HG02852 (cell line): ENCODE measurements around the gene BAIAP3.

Experiments
- ATAC-seq: cut with Tn5 transposase; IDR thresholded peaks from one replicate; pipeline ENCODE4 v1.9.1; 2021; ENCODE audit warnings: mild to moderate bottlenecking, moderate library complexity; ENCODE audit not compliant: unreplicated experiment

The BAIAP3 gene

DNA sequence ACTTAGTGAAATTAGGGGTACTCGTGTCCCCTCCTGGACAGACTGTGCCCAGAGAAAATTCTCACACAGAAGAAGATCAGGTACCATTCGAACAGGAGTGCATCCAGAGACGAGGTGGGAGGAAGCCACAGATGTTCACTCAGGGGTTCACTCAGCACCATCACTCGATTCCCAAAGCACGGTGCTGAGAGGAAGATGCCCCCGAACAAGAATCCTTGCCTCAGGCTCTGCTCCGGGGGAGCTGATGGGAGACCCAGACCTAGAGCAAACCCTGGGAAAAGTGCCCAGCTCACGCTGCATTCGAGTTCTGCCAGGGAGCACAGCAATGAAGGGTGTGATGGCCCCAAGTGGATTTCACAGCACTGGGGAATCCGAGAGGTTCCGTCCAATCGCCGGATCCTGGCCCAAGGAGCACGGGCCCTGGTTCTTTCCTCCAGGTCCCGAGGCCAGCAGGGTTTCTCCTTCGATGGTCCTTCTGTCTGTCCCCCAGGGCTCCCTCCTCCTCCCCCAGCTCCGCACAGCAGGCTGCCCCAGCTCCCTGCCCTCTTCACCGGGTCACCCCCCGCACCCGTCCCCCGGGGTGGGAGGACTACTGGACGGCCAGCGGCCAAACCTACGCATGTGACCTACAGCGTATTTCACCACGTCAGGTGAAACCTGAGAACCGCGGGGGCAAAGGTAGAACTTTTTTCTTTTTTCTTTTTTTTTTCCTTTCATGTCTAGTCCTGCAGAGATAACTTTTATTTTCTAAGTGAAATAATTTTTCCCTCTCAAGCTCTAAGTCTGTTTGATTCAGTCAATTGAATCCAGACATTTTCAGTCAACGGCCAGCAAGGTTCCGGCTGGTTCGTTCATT lies 34.2 kb upstream of the BAIAP3 start:
- no peak for ATAC-seq

DNA sequence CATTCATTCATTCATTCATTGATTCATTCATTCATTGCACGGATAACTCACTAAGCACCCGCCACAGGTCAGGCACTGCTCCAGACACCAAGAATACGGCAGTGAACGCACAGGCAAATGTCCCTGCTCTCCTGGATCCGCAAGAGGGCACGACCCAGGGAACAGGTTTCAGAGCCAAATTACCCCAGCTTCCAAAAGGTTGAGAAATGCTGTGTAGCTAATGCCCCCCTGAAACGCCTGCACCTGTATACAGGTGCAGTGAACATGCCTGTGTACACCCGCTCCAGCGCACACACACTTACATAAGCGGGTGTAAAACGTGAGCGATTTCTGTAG lies 33.6 kb upstream of the BAIAP3 start:
- no peak for ATAC-seq

DNA sequence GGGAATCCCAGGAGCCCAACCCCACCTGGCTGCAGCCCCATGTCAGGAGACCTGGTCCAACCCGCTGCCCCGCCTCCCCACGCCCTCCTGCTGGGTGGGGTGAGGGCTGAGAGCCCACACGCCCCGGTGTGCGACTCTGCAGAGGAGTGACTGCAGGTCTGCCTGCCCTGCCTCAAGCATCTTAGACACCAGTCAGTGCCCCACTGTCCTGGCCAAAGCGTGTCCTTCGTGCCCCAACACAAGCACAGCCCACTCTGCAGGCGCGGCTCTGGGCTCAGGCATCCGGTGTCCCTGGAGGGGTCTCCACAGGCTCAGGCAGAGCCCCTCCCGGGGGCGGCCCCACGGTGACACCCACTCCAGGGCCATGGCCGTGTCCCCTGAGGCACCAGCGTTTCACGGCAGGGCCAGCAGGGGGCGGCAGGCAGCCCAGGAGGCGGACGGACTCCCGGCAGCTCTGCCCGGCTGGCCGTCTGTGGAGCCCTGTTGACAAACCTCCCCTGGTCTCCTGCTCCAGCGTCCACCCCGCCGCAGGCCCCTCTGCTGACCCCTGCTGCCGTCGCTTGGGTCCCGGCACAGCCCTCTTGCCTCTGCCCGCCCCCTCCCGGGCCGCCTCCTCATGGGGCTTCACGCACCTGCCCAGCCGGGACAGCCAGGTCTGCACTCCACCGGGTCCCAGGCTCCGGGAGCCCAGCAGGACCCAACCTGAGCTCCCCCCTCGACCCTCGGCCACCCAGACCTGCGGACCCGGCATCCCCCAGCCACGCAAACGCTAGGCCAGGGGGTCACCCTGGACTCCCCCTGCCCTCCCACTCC lies 32.6 kb upstream of the BAIAP3 start:
- ATAC-seq: no peak

GRCh38 chr16:1301562-1301961 lies 31.9 kb upstream of the BAIAP3 start:
- ATAC-seq: no peak

DNA sequence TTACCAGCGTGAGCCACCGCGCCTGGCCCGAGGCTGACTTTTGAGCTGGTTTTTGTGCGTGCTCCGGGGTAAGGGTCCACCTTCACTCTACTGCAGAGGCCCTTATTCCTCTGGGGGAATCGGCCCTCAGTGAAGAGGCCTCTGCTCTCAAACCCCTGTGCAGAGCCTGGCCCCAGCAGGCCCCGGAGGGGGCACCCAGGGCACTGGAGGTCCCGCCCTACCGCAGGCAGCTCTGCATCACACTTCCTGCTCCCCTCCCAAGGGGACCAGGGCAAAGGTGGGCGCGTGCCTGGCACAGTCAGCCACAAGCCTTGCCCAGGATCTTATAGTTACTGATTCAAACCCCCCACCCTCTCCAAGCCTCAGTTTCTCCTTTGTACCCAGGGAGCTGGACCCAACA lies 27.6 kb upstream of the BAIAP3 start:
- no peak for ATAC-seq

DNA sequence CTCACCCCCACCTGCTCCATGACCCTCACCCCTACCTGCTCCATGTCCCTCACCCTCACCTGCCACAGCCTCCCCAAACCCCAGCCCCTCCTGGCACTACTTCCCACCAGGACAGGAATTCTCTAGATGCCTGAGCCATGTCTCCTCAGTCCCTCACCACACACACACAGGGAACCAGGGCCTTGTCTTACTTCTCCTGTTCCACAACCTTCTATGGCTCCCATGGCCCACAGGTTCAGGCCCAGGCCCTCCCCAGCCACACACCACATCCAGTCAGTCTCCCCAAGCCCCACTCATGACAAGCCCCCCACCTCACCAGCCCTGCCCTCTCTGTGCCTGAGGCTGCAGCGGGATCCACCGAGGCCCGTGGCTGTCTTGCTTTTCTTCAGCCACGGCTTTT lies 27.1 kb upstream of the BAIAP3 start:
- ATAC-seq: no peak

DNA sequence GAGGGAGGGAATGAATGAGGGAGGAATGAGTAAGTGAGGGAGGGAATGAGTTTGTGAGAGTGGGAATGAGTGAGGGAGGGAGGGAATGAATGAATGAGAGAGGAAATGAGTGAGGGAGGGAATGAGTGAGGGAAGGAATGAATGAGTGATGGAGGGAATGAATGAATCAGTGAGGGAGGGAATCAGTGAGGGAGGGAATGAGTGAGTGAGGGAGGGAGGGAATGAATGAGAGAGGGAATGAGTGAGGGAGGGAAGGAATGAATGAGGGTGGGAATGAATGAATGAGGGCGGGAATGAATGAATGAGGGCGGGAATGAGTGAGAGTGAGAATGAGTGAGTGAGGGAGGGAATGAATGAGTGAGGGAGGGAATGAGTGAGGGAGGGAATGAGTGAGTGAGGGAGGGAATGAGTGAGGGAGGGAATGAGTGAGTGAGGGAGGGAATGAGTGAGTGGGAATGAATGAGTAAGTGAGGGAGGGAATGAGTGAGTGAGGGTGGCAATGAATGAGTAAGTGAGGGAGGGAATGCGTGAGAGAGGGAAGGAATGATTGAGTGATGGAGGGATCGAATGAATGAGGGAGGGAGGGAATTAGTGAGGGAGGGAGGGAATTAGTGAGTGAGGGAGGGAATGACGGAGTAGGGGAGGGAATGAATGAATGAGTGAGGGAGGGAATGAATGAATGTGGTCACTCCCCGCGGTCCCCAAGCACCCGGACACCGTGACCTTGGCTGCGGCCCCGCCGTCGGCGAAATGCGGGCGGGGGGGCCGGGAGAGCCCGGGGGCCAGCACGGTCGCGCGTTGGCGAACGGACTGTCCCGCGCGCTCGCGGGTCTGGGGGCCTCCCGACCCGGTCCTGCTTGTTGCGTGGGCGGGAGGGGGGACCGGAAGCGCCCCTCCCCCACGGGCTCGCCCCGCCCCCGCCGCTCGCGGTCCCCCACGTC lies 25.1 kb upstream of the BAIAP3 start:
- ATAC-seq: peak; percentile 9

DNA sequence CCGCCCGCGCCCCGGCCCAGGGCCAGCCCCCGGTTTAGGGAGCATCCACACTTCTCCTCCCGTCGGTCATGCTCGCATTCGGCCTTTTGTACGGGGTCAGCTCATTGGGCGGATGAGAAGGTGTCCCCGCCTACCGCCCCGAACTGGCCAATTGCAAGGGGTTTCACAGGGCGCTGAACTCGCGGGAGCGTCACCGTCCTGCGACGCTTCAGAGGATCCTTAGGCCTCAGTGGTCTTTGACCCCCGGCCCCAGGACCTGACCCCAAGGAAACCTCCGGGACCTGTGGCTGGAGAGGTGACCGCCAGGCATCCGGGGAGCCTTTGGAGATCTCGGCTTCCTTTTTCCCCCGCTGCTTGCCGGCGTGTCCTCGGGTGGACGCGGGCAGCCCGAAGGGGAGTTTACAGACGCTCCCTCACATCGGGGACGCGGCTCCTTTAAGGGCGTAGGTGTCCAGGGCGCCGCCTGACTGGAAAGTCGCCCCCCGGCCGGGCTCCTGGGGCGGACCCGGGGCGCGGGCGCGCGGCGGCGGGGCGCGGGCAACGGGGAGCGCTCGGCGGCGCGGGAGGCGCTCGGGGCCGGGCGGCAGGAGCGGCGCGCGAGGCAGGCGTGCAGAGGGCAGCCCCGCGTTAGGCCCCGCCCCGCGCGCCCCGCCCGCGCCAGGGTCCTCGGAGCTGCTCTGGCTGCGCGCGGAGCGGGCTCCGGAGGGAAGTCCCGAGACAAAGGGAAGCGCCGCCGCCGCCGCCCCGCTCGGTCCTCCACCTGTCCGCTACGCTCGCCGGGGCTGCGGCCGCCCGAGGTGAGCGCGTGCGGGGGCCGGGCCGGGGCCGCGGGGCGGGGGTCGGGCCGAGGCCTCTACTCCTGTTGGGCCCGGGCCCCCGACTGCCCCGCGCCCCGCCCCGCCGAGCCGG lies 24.2 kb upstream of the BAIAP3 start, which contains the start of gene UBE2I:
Gene UBE2I, plus strand, starts transcription at position 660 of the 909 bp plus-strand sequence. CDS start 4,395 bp downstream, outside the sequence.
- ATAC-seq: peak; percentile 51

- peak; percentile 19 for ATAC-seq
Observed at GRCh38 chr16:1309888-1310831, 23.3 kb upstream of the BAIAP3 start.

- no peak for ATAC-seq
Observed at GRCh38 chr16:1310832-1311200, 22.6 kb upstream of the BAIAP3 start.

DNA sequence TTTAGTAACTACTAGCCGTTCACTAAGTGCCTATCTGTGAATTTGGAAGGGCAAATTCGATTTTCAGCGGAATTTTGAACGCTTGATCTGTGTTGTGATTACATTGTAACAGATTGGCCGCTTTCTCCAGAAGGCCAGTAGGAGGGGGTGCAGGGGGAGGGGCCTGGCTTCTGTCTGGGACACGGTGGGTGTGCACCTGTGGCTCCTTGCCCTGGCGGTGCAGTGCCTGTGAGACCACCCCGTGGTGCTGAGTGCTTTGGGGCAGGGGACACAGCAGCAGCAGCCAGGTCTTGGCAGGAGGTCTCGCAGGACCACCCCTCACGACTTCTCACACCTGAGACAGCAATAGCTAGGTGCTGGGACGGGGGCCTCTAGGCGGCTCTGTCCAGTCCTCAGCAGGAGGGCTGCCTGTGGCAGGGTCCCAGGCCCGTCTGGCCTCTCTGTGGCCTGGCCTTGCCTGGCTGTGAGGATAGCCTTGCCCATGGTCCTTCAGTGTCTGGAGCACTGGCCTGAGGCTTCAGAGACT lies 22.2 kb upstream of the BAIAP3 start:
- no peak for ATAC-seq

- ATAC-seq: no peak
Observed at GRCh38 chr16:1311738-1312466, 21.5 kb upstream of the BAIAP3 start.

DNA sequence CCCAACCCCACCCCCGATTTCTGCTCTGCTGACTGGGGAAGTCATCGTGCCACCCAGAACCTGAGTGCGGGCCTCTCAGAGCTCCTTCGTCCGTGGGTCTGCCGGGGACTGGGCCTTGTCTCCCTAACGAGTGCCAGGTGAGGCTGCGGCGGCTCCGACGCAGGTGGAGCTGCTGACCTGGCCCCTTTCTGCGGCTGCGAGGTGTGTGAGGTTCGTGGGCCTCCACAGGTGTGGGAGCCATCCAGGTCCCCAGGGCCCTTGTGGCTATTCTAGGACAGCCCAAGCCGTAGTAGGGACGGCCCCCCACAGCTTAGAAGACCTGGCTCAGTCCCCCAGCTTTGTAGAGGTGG lies 21.0 kb upstream of the BAIAP3 start:
- ATAC-seq: no peak

- ATAC-seq: no peak
Observed at GRCh38 chr16:1312903-1313302, 20.5 kb upstream of the BAIAP3 start.

- ATAC-seq: no peak
Observed at GRCh38 chr16:1313721-1314369, 19.6 kb upstream of the BAIAP3 start.

- ATAC-seq: no peak
Observed at GRCh38 chr16:1314399-1315068, 18.9 kb upstream of the BAIAP3 start.
